ENCODE results near the gene RSAD2. TPM values are rescaled to one million over a fixed set of nuclear protein-coding genes. Genes with fewer than 3 reads are reported as not detected.

RSAD2 gene
- total and polyA plus RNA-seq, 2 experiments from 2014 or later, result 1.1 to 1.3 TPM

GRCh38 chr2:6909431-6910385, 32.1 kb downstream of the RSAD2 start:
- no peak overlapping the region for H3K27ac ChIP-seq
- DNase-seq (ENCODE audit: low spot score), result no peak
- no peak overlapping the region for H2AFZ ChIP-seq
- H3K4me2 ChIP-seq, result no peak overlapping the region
- no peaks in the 10 kb centered on the region for H3K9me3 ChIP-seq (ENCODE audit: low read depth)
- no peaks in the 10 kb centered on the region for H3K9me2 ChIP-seq (replicated peaks; ENCODE audit: insufficient read depth)
- H3K4me1 ChIP-seq (ENCODE audit: insufficient read depth), result no peaks in the 10 kb centered on the region
- no peak overlapping the region for H3K4me3 ChIP-seq
- no peak for TF ChIP-seq EZH2phosphoT487 (IDR thresholded peaks at IDR 0.05; ENCODE audit: low read depth, severe bottlenecking, unreplicated experiment)
- TF ChIP-seq CTCF (IDR thresholded peaks at IDR 0.05; ENCODE audit: poor library complexity), result no peak
- TF ChIP-seq EZH2 (IDR thresholded peaks at IDR 0.05; ENCODE audit: borderline replicate concordance), result no peak
- 87% methylated on average over 8 of the region's 8 CpGs for WGBS (ENCODE audit: low lambda C conversion rate, missing lambda C conversion rate)
- no peaks in the 10 kb centered on the region for H3K36me3 ChIP-seq (replicated peaks; ENCODE audit: insufficient read depth, low read depth)
- no peaks in the 10 kb centered on the region for H3K79me2 ChIP-seq
- peaks cover 6% of the 10 kb centered on the region for H3K27me3 ChIP-seq
- no peaks in the 10 kb centered on the region for H4K20me1 ChIP-seq (ENCODE audit: insufficient read depth, poor library complexity, severe bottlenecking)

- H3K4me1 ChIP-seq (ENCODE audit: insufficient read depth), result no peaks in the 10 kb centered on the region
- H3K9me2 ChIP-seq (replicated peaks; ENCODE audit: insufficient read depth), result no peaks in the 10 kb centered on the region
- H3K27ac ChIP-seq, result no peak overlapping the region
- H3K9me3 ChIP-seq (ENCODE audit: low read depth), result no peaks in the 10 kb centered on the region
- peaks cover 6% of the 10 kb centered on the region for H3K27me3 ChIP-seq
- no peaks in the 10 kb centered on the region for H3K79me2 ChIP-seq
- no peak overlapping the region for H3K4me3 ChIP-seq
- H3K4me2 ChIP-seq, result no peak overlapping the region
- no peak overlapping the region for H2AFZ ChIP-seq
- TF ChIP-seq EZH2 (IDR thresholded peaks at IDR 0.05; ENCODE audit: borderline replicate concordance), result no peak
- no peak for TF ChIP-seq EZH2phosphoT487 (IDR thresholded peaks at IDR 0.05; ENCODE audit: low read depth, severe bottlenecking, unreplicated experiment)
- TF ChIP-seq CTCF (IDR thresholded peaks at IDR 0.05; ENCODE audit: poor library complexity), result no peak
- no peaks in the 10 kb centered on the region for H3K36me3 ChIP-seq (replicated peaks; ENCODE audit: insufficient read depth, low read depth)
- no peaks in the 10 kb centered on the region for H4K20me1 ChIP-seq (ENCODE audit: insufficient read depth, poor library complexity, severe bottlenecking)
- no peak for DNase-seq (ENCODE audit: low spot score)
Measured at GRCh38 chr2:6911721-6912120, 34.1 kb downstream of the RSAD2 start.

GRCh38 chr2:6913415-6914157, 36.0 kb downstream of the RSAD2 start:
- no peak overlapping the region for H3K27ac ChIP-seq
- TF ChIP-seq CTCF (IDR thresholded peaks at IDR 0.05; ENCODE audit: poor library complexity), result no peak
- no peak for TF ChIP-seq EZH2phosphoT487 (IDR thresholded peaks at IDR 0.05; ENCODE audit: low read depth, severe bottlenecking, unreplicated experiment)
- no peak for TF ChIP-seq EZH2 (IDR thresholded peaks at IDR 0.05; ENCODE audit: borderline replicate concordance)
- WGBS (ENCODE audit: low lambda C conversion rate, missing lambda C conversion rate), result 82% methylated on average over 9 of the region's 9 CpGs

More at GRCh38 chr2:6913415-6914157, 36.0 kb downstream of the RSAD2 start:
- Histone ChIP-seq H3K27me3 (peaks cover 6% of the 10 kb centered on the region), H3K4me2 (no peak overlapping the region), H3K36me3 (replicated peaks; ENCODE audit: insufficient read depth, low read depth) (no peaks in the 10 kb centered on the region), H3K4me3 (no peak overlapping the region), H2AFZ (no peak overlapping the region), H4K20me1 (ENCODE audit: insufficient read depth, poor library complexity, severe bottlenecking) (no peaks in the 10 kb centered on the region), H3K9me3 (ENCODE audit: low read depth) (no peaks in the 10 kb centered on the region), H3K79me2 (peaks cover 3% of the 10 kb centered on the region), H3K9me2 (replicated peaks; ENCODE audit: insufficient read depth) (no peaks in the 10 kb centered on the region), H3K4me1 (ENCODE audit: insufficient read depth) (no peaks in the 10 kb centered on the region)
- no peak for DNase-seq (ENCODE audit: low spot score)

All from hepatocyte (in vitro differentiated cells).